ENCODE data around the gene GRAMD1C. TPM values are rescaled to one million over a fixed set of nuclear protein-coding genes. Genes with fewer than 3 reads are reported as not detected.

The GRAMD1C gene
- 1.8 TPM for total RNA-seq
- 1 to 10 TPM in 1 of 4 donors, under 1 TPM in 2, not detected in 1; 0.20 to 1.4 (median 0.32) TPM for polyA plus RNA-seq

DNA sequence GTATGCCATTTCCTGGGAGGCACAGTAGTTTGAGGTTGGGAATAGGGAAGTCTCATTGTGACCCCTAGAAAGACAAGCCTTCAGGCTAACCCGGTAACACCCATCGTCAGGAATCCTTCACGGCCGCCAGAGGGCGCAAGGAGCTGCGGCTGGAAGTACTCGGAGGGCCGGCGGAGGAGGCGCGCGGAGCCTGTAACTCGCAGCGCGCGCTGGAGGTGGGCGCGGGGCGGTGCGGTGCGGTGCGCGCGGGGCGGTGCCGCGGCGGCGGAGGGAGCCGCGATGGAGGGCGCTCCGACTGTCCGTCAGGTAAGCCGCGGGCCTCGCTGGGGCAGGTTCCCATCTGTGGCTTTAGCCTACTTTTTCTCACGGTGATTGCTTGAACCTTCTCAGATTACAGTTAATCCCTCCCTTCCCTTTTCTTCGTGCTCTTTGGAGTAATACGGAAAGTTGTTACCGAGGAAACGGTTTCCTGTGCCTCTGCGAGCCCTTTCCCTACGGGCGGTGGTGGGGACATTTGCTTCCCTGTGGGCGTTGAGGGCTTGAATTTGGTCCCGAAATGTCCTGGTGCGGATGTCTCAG, at the start of gene GRAMD1C:
TSS of gene GRAMD1C (plus strand) at position 158 of the 579 bp plus-strand sequence. CDS start at position 280, 122 bp downstream.
- Histone ChIP-seq H3K4me1 (ENCODE audit: control insufficient read depth, insufficient read depth, low read length, poor library complexity, severe bottlenecking) (peaks cover 9% of the 10 kb centered on the region), H3K4me3 (ENCODE audit: low read depth, low read length) (peak within 1 kb of the TSS; percentile 69), H3K36me3 (ENCODE audit: control insufficient read depth, insufficient read depth, low read length) (no peaks in the 10 kb centered on the region), H3K27ac (ENCODE audit: insufficient read depth, low read length, poor library complexity, severe bottlenecking) (no peak within 1 kb of the TSS), H3K27me3 (ENCODE audit: control insufficient read depth, insufficient read depth, low read length) (no peaks in the 10 kb centered on the region), H3K9me3 (ENCODE audit: control insufficient read depth in 2 of 2, low read length in 2 of 2) (no peaks in the 10 kb centered on the region)
- Mint-ChIP-seq H3K4me3 (peak within 1 kb of the TSS; percentile 39 to 93 (median 78)), H3K27ac (no peak within 1 kb of the TSS), H3K9me3 (peaks cover 0 to 1% (median 0%) of the 10 kb centered on the region in 7 donors), H3K4me1 (peaks cover 0 to 9% (median under 1%) of the 10 kb centered on the region in 4 donors), H3K36me3 (no peaks in the 10 kb centered on the region), H3K27me3 (peaks cover 6% of the 10 kb centered on the region)
- DNase-seq (peak; percentile 74 to 90 (median 83)), ATAC-seq (ENCODE audit: low read depth in 2 of 2) (peak; percentile 95 to 96)

GRCh38 chr3:113791381-113791780, 47.2 kb upstream of the GRAMD1C start:
- no peaks in the 10 kb centered on the region for H3K9me3 ChIP-seq (ENCODE audit: control insufficient read depth in 2 of 2, low read length in 2 of 2)
- no peak overlapping the region for H3K4me3 ChIP-seq (ENCODE audit: low read depth, low read length)
- no peak overlapping the region for H3K27ac ChIP-seq (ENCODE audit: insufficient read depth, low read length, poor library complexity, severe bottlenecking)
- peaks cover 32% of the 10 kb centered on the region for H3K36me3 Mint-ChIP-seq
- no peak for ATAC-seq (ENCODE audit: low read depth in 2 of 2)
- no peaks in the 10 kb centered on the region for H3K27me3 ChIP-seq (ENCODE audit: control insufficient read depth, insufficient read depth, low read length)
- peaks cover 0 to 5% (median 0%) of the 10 kb centered on the region in 4 donors for H3K4me1 Mint-ChIP-seq
- peaks cover 39% of the 10 kb centered on the region for H3K36me3 ChIP-seq (ENCODE audit: control insufficient read depth, insufficient read depth, low read length)
- no peaks in the 10 kb centered on the region for H3K27me3 Mint-ChIP-seq
- H3K4me3 Mint-ChIP-seq: no peak overlapping the region
- H3K4me1 ChIP-seq (ENCODE audit: control insufficient read depth, insufficient read depth, low read length, poor library complexity, severe bottlenecking): no peaks in the 10 kb centered on the region
- no peaks in the 10 kb centered on the region for H3K9me3 Mint-ChIP-seq
- H3K27ac Mint-ChIP-seq: peak overlapping the region in 1 of 3 donors; percentile 16
- no peak for DNase-seq

GRCh38 chr3:113794526-113794925, 44.1 kb upstream of the GRAMD1C start:
- H3K36me3 Mint-ChIP-seq: peaks cover 29% of the 10 kb centered on the region
- DNase-seq: no peak
- peaks cover 35% of the 10 kb centered on the region for H3K36me3 ChIP-seq (ENCODE audit: control insufficient read depth, insufficient read depth, low read length)
- no peak overlapping the region for H3K4me3 ChIP-seq (ENCODE audit: low read depth, low read length)
- no peak overlapping the region for H3K27ac Mint-ChIP-seq
- H3K9me3 ChIP-seq (ENCODE audit: control insufficient read depth in 2 of 2, low read length in 2 of 2): no peaks in the 10 kb centered on the region
- peaks cover 0 to 5% (median 0%) of the 10 kb centered on the region in 4 donors for H3K4me1 Mint-ChIP-seq
- no peak overlapping the region for H3K27ac ChIP-seq (ENCODE audit: insufficient read depth, low read length, poor library complexity, severe bottlenecking)
- H3K4me3 Mint-ChIP-seq: no peak overlapping the region
- no peaks in the 10 kb centered on the region for H3K9me3 Mint-ChIP-seq
- H3K27me3 Mint-ChIP-seq: no peaks in the 10 kb centered on the region
- no peaks in the 10 kb centered on the region for H3K4me1 ChIP-seq (ENCODE audit: control insufficient read depth, insufficient read depth, low read length, poor library complexity, severe bottlenecking)
- no peaks in the 10 kb centered on the region for H3K27me3 ChIP-seq (ENCODE audit: control insufficient read depth, insufficient read depth, low read length)
- ATAC-seq (ENCODE audit: low read depth in 2 of 2): no peak

DNA sequence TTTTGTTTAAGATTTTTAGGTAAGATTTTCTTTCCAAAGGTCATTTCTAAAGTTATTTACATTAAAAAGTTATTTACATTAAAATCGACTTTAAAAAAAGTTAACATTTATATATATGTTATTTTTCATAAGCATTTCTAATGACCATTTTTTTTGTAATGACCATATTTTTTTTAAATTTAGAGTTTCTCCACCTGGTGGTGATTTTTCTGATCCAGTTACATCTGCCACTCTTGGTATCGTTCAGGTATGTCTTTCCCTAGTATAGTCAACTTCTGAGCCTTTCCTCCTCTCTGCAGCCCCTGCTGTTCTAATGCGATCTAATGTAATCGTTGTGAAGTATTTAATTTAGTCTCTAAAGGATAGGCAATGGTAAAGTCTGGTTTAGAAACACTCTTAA, 42.9 kb upstream of the GRAMD1C start:
- Mint-ChIP-seq H3K36me3 (peaks cover 32% of the 10 kb centered on the region), H3K4me1 (peaks cover 0 to 5% (median 0%) of the 10 kb centered on the region in 4 donors), H3K27me3 (no peaks in the 10 kb centered on the region), H3K4me3 (no peak overlapping the region), H3K27ac (no peak overlapping the region), H3K9me3 (no peaks in the 10 kb centered on the region)
- Histone ChIP-seq H3K27me3 (ENCODE audit: control insufficient read depth, insufficient read depth, low read length) (no peaks in the 10 kb centered on the region), H3K9me3 (ENCODE audit: control insufficient read depth in 2 of 2, low read length in 2 of 2) (no peaks in the 10 kb centered on the region), H3K27ac (ENCODE audit: insufficient read depth, low read length, poor library complexity, severe bottlenecking) (no peak overlapping the region), H3K4me3 (ENCODE audit: low read depth, low read length) (no peak overlapping the region), H3K4me1 (ENCODE audit: control insufficient read depth, insufficient read depth, low read length, poor library complexity, severe bottlenecking) (no peaks in the 10 kb centered on the region), H3K36me3 (ENCODE audit: control insufficient read depth, insufficient read depth, low read length) (peaks cover 43% of the 10 kb centered on the region)
- DNase-seq: no peak
- no peak for ATAC-seq (ENCODE audit: low read depth in 2 of 2)

- Histone ChIP-seq H3K27me3 (ENCODE audit: control insufficient read depth, insufficient read depth, low read length) (no peaks in the 10 kb centered on the region), H3K4me1 (ENCODE audit: control insufficient read depth, insufficient read depth, low read length, poor library complexity, severe bottlenecking) (no peaks in the 10 kb centered on the region), H3K27ac (ENCODE audit: insufficient read depth, low read length, poor library complexity, severe bottlenecking) (no peak overlapping the region), H3K36me3 (ENCODE audit: control insufficient read depth, insufficient read depth, low read length) (peaks cover 58% of the 10 kb centered on the region), H3K4me3 (ENCODE audit: low read depth, low read length) (no peak overlapping the region), H3K9me3 (ENCODE audit: control insufficient read depth in 2 of 2, low read length in 2 of 2) (no peaks in the 10 kb centered on the region)
- Mint-ChIP-seq H3K9me3 (no peaks in the 10 kb centered on the region), H3K36me3 (peaks cover 51% of the 10 kb centered on the region), H3K27ac (no peak overlapping the region), H3K4me3 (peak overlapping the region in 1 of 4 donors; percentile 66), H3K27me3 (no peaks in the 10 kb centered on the region), H3K4me1 (no peaks in the 10 kb centered on the region)
- no peak for ATAC-seq (ENCODE audit: low read depth in 2 of 2)
- peak in 1 of 3 donors; percentile 18 for DNase-seq
These were observed 35.7 kb upstream of the GRAMD1C start for GRCh38 chr3:113802795-113803455.

- no peaks in the 10 kb centered on the region for H3K27me3 Mint-ChIP-seq
- Histone ChIP-seq H3K27ac (ENCODE audit: insufficient read depth, low read length, poor library complexity, severe bottlenecking) (no peak overlapping the region), H3K9me3 (ENCODE audit: control insufficient read depth in 2 of 2, low read length in 2 of 2) (no peaks in the 10 kb centered on the region), H3K4me1 (ENCODE audit: control insufficient read depth, insufficient read depth, low read length, poor library complexity, severe bottlenecking) (no peaks in the 10 kb centered on the region), H3K27me3 (ENCODE audit: control insufficient read depth, insufficient read depth, low read length) (no peaks in the 10 kb centered on the region), H3K4me3 (ENCODE audit: low read depth, low read length) (no peak overlapping the region), H3K36me3 (ENCODE audit: control insufficient read depth, insufficient read depth, low read length) (peaks cover 51% of the 10 kb centered on the region)
- peaks cover 54% of the 10 kb centered on the region for H3K36me3 Mint-ChIP-seq
- no peak overlapping the region for H3K4me3 Mint-ChIP-seq
- H3K4me1 Mint-ChIP-seq: no peaks in the 10 kb centered on the region
- no peak overlapping the region for H3K27ac Mint-ChIP-seq
- no peak for DNase-seq
- ATAC-seq (ENCODE audit: low read depth in 2 of 2): no peak
- H3K9me3 Mint-ChIP-seq: no peaks in the 10 kb centered on the region
These were observed 33.9 kb upstream of the GRAMD1C start for GRCh38 chr3:113804661-113805060.

GRCh38 chr3:113805249-113805648, 33.3 kb upstream of the GRAMD1C start:
- peaks cover 52% of the 10 kb centered on the region for H3K36me3 Mint-ChIP-seq
- DNase-seq: no peak
- no peak overlapping the region for H3K4me3 ChIP-seq (ENCODE audit: low read depth, low read length)
- H3K27me3 ChIP-seq (ENCODE audit: control insufficient read depth, insufficient read depth, low read length): no peaks in the 10 kb centered on the region
- no peak overlapping the region for H3K27ac Mint-ChIP-seq
- H3K4me1 ChIP-seq (ENCODE audit: control insufficient read depth, insufficient read depth, low read length, poor library complexity, severe bottlenecking): no peaks in the 10 kb centered on the region
- H3K9me3 Mint-ChIP-seq: no peaks in the 10 kb centered on the region
- H3K27me3 Mint-ChIP-seq: no peaks in the 10 kb centered on the region
- ATAC-seq (ENCODE audit: low read depth in 2 of 2): no peak
- H3K4me1 Mint-ChIP-seq: no peaks in the 10 kb centered on the region
- no peak overlapping the region for H3K4me3 Mint-ChIP-seq
- H3K36me3 ChIP-seq (ENCODE audit: control insufficient read depth, insufficient read depth, low read length): peaks cover 50% of the 10 kb centered on the region
- no peaks in the 10 kb centered on the region for H3K9me3 ChIP-seq (ENCODE audit: control insufficient read depth in 2 of 2, low read length in 2 of 2)
- no peak overlapping the region for H3K27ac ChIP-seq (ENCODE audit: insufficient read depth, low read length, poor library complexity, severe bottlenecking)

GRCh38 chr3:113812854-113813253, 25.7 kb upstream of the GRAMD1C start:
- no peak overlapping the region for H3K4me3 ChIP-seq (ENCODE audit: low read depth, low read length)
- no peak overlapping the region for H3K27ac ChIP-seq (ENCODE audit: insufficient read depth, low read length, poor library complexity, severe bottlenecking)
- Mint-ChIP-seq H3K9me3 (no peaks in the 10 kb centered on the region), H3K27ac (no peak overlapping the region), H3K4me1 (peaks cover 0 to 7% (median 0%) of the 10 kb centered on the region in 4 donors), H3K27me3 (no peaks in the 10 kb centered on the region), H3K4me3 (no peak overlapping the region), H3K36me3 (peaks cover 27% of the 10 kb centered on the region)
- no peaks in the 10 kb centered on the region for H3K9me3 ChIP-seq (ENCODE audit: control insufficient read depth in 2 of 2, low read length in 2 of 2)
- no peaks in the 10 kb centered on the region for H3K4me1 ChIP-seq (ENCODE audit: control insufficient read depth, insufficient read depth, low read length, poor library complexity, severe bottlenecking)
- no peak for DNase-seq
- H3K27me3 ChIP-seq (ENCODE audit: control insufficient read depth, insufficient read depth, low read length): no peaks in the 10 kb centered on the region
- ATAC-seq (ENCODE audit: low read depth in 2 of 2): no peak
- H3K36me3 ChIP-seq (ENCODE audit: control insufficient read depth, insufficient read depth, low read length): peaks cover 14% of the 10 kb centered on the region
